Fibroblast of pulmonary artery (primary cell): ENCODE measurements around the gene GTPBP3.
A peak's percentile ranks its signal among the peaks of the same experiment; 100 is the strongest.

ENCODE experiments used
- DNase-seq: peaks from one replicate; pipeline ENCODE4 v3.0.0-alpha.2; 2010; ENCODE audit warnings: low read depth
- H3K4me3 ChIP-seq: replicated peaks from 2 replicates; pipeline ENCODE4 v1.5.1; 2011; ENCODE audit warnings: low read depth, mild to moderate bottlenecking, control low read depth, low read length, moderate library complexity
- CTCF ChIP-seq: IDR thresholded peaks from 2 replicates; pipeline ENCODE4 v1.5.1; 2011; ENCODE audit warnings: mild to moderate bottlenecking, control low read depth, low read length, inconsistent platforms; ENCODE audit errors: missing control alignments

Gene GTPBP3

GRCh38 chr19:17340871-17341357, 3.6 kb downstream of the GTPBP3 start:
- no peak overlapping the region for H3K4me3 ChIP-seq
- no peak for TF ChIP-seq CTCF
- no peak for DNase-seq

GRCh38 chr19:17341386-17341785, 4.0 kb downstream of the GTPBP3 start:
- H3K4me3 ChIP-seq = no peak overlapping the region
- no peak for DNase-seq
- no peak for TF ChIP-seq CTCF

GRCh38 chr19:17341845-17342244, 4.5 kb downstream of the GTPBP3 start:
- TF ChIP-seq CTCF = no peak
- no peak overlapping the region for H3K4me3 ChIP-seq
- no peak for DNase-seq

- peak; percentile 84 for TF ChIP-seq CTCF
- no peak overlapping the region for H3K4me3 ChIP-seq
- DNase-seq = peak; percentile 63
These were observed 8.8 kb downstream of the GTPBP3 start for GRCh38 chr19:17346109-17346671.

GRCh38 chr19:17347361-17347760, 10.0 kb downstream of the GTPBP3 start:
- DNase-seq = peak; percentile 52
- TF ChIP-seq CTCF = no peak
- no peak overlapping the region for H3K4me3 ChIP-seq

DNA sequence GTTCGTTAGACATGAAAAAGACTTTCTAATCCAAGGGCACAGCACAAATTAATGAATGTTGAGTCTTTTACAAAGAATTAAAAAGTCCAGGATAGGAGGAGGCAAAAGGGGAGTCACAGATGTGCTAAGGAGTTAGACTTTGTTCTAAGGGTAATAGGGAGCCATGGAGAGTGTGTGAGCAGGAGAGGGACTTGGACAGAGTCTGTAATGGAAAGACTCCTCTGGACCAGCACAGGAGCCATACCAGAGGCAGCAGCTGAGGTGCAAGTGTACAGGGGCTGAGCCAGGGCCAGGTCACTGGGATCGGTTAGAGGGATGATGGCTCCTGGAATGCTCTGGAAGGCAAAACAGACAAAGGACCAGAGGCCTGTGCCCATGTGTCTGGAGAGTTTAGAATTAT, 10.5 kb downstream of the GTPBP3 start:
- no peak for TF ChIP-seq CTCF
- no peak for DNase-seq
- no peak overlapping the region for H3K4me3 ChIP-seq

GRCh38 chr19:17348700-17349099, 11.3 kb downstream of the GTPBP3 start:
- H3K4me3 ChIP-seq = no peak overlapping the region
- DNase-seq = peak; percentile 81
- no peak for TF ChIP-seq CTCF
